ENCODE data around the gene DGCR2.

DNA sequence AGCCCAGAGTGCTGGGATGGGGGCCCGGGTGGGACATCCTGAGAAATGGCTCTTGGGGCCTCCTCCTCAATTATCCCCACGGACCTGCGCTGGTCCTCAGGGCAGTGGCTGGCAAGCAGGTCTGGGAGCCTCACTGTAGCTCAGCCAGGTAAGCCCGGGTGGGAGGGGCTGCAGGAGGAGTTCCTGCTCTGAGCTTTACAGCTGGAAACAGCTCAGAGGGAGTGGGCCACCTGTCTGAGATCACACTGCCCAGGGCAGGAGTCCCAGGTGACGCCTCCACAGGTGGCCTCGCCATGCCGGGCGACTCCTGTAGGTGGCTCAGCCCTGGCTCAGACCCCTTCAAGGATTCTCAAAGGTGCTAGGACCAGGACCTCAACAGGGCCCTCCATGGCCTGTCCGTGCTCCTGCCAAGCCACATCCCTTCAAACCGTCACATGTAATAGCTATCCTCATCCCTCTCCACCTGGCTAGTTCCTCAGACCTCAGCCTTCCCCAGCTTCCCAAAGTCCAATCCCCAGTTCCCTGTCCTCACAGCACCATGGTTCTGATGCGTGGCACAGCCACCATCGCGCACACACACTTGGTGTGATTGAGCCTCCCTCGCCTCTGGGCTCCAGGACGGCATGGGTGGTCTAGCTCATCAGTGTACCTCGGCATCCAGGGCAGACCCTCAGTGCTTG, 5.3 kb upstream of the DGCR2 start:
- TF ChIP-seq, protein P1, sequence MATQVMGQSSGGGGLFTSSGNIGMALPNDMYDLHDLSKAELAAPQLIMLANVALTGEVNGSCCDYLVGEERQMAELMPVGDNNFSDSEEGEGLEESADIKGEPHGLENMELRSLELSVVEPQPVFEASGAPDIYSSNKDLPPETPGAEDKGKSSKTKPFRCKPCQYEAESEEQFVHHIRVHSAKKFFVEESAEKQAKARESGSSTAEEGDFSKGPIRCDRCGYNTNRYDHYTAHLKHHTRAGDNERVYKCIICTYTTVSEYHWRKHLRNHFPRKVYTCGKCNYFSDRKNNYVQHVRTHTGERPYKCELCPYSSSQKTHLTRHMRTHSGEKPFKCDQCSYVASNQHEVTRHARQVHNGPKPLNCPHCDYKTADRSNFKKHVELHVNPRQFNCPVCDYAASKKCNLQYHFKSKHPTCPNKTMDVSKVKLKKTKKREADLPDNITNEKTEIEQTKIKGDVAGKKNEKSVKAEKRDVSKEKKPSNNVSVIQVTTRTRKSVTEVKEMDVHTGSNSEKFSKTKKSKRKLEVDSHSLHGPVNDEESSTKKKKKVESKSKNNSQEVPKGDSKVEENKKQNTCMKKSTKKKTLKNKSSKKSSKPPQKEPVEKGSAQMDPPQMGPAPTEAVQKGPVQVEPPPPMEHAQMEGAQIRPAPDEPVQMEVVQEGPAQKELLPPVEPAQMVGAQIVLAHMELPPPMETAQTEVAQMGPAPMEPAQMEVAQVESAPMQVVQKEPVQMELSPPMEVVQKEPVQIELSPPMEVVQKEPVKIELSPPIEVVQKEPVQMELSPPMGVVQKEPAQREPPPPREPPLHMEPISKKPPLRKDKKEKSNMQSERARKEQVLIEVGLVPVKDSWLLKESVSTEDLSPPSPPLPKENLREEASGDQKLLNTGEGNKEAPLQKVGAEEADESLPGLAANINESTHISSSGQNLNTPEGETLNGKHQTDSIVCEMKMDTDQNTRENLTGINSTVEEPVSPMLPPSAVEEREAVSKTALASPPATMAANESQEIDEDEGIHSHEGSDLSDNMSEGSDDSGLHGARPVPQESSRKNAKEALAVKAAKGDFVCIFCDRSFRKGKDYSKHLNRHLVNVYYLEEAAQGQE (IDR thresholded peaks at IDR 0.05; ENCODE audit: unreplicated experiment), result no peak
- TF ChIP-seq NANOG (IDR thresholded peaks at IDR 0.05; ENCODE audit: borderline replicate concordance) (no peak), EZH2phosphoT487 (IDR thresholded peaks at IDR 0.05; ENCODE audit: unreplicated experiment) (no peak)
- TF ChIP-seq, protein P2, sequence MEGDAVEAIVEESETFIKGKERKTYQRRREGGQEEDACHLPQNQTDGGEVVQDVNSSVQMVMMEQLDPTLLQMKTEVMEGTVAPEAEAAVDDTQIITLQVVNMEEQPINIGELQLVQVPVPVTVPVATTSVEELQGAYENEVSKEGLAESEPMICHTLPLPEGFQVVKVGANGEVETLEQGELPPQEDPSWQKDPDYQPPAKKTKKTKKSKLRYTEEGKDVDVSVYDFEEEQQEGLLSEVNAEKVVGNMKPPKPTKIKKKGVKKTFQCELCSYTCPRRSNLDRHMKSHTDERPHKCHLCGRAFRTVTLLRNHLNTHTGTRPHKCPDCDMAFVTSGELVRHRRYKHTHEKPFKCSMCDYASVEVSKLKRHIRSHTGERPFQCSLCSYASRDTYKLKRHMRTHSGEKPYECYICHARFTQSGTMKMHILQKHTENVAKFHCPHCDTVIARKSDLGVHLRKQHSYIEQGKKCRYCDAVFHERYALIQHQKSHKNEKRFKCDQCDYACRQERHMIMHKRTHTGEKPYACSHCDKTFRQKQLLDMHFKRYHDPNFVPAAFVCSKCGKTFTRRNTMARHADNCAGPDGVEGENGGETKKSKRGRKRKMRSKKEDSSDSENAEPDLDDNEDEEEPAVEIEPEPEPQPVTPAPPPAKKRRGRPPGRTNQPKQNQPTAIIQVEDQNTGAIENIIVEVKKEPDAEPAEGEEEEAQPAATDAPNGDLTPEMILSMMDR (conservative IDR thresholded peaks at IDR 0.05; ENCODE audit: low read depth in 2 of 2), result no peak

Data from GM23338 (cell line).